Cardiac fibroblast (primary cell): ENCODE measurements around the gene NHP2.

Source experiments
- DNase-seq, 2 donors: peaks; one replicate each; pipeline versions ENCODE4 v3.0.0 to v3.0.0-alpha.2; 2010; ENCODE audit warnings: low read depth in 2 of 2
- H3K4me3 ChIP-seq, 2 donors: replicated peaks in 1 of 2; 1 replicate in 1 of 2; 2 replicates in 1 of 2; pipeline ENCODE4 v1.5.1; 2011; ENCODE audit warnings: low read depth in 2 of 2, low read length in 2 of 2, mild to moderate bottlenecking in 2 of 2, moderate library complexity in 1 of 2
- CTCF ChIP-seq: IDR thresholded peaks from one replicate; pipeline ENCODE4 v1.5.1; 2011; ENCODE audit warnings: low read depth, mild to moderate bottlenecking, low read length, inconsistent platforms

Gene NHP2

GRCh38 chr5:178119915-178120606 is 33.6 kb downstream of the NHP2 start:
- H3K4me3 ChIP-seq: no peak overlapping the region
- DNase-seq: no peak
- TF ChIP-seq CTCF: no peak

- no peak for DNase-seq
- H3K4me3 ChIP-seq: no peak overlapping the region
- TF ChIP-seq CTCF: no peak
Measured at GRCh38 chr5:178117923-178118701, 35.6 kb downstream of the NHP2 start.

GRCh38 chr5:178116143-178116885 is 37.4 kb downstream of the NHP2 start:
- H3K4me3 ChIP-seq: no peak overlapping the region
- no peak for DNase-seq
- TF ChIP-seq CTCF: no peak

- no peak for TF ChIP-seq CTCF
- no peak overlapping the region for H3K4me3 ChIP-seq
- DNase-seq: no peak
Measured at GRCh38 chr5:178115814-178116142, 37.9 kb downstream of the NHP2 start.

- TF ChIP-seq CTCF: no peak
- DNase-seq: no peak
- no peak overlapping the region for H3K4me3 ChIP-seq
Measured at GRCh38 chr5:178115136-178115813, 38.4 kb downstream of the NHP2 start.

- peak overlapping the region in 1 of 2 donors; percentile 37 for H3K4me3 ChIP-seq
- DNase-seq: no peak
- TF ChIP-seq CTCF: no peak
Measured at GRCh38 chr5:178114325-178115135, 39.2 kb downstream of the NHP2 start.
